T-helper 17 cell (primary cell): ENCODE results near the gene ZNF423. TPM values are rescaled to one million over a fixed set of nuclear protein-coding genes. Genes with fewer than 3 reads are reported as not detected.

Source experiments
- ATAC-seq: fragments of 150-1000 bp; cut with Tn5 transposase; 2 replicates; pipeline ENCODE4 v1.10.0; 2021; ENCODE audit warnings: mild to moderate bottlenecking, moderate library complexity
- DNase-seq, 3 donors: peaks; one replicate each; pipeline versions ENCODE4 v3.0.0 to v3.0.0-alpha.2; 2020 to 2021
- H3K9me3 ChIP-seq: one replicate; pipeline ENCODE4 v1.7.0; 2013; ENCODE audit warnings: low read length, mild to moderate bottlenecking; ENCODE audit not compliant: control insufficient read depth, poor library complexity, severe bottlenecking
- H3K27ac Mint-ChIP-seq: one replicate; pipeline ENCODE4 v1.8.0; 2022; ENCODE audit warnings: mild to moderate bottlenecking, moderate library complexity, mixed read lengths
- H3K27me3 Mint-ChIP-seq: one replicate; pipeline ENCODE4 v1.8.0; 2022; ENCODE audit warnings: mixed read lengths
- H3K36me3 Mint-ChIP-seq: one replicate; pipeline ENCODE4 v1.8.0; 2022; ENCODE audit warnings: low read depth, mixed read lengths
- H3K4me1 Mint-ChIP-seq: one replicate; pipeline ENCODE4 v1.8.0; 2022; ENCODE audit warnings: mild to moderate bottlenecking, mixed read lengths
- H3K4me3 Mint-ChIP-seq: one replicate; pipeline ENCODE4 v1.8.0; 2022; ENCODE audit warnings: mild to moderate bottlenecking, moderate library complexity, mixed read lengths
- total RNA-seq, 4 donors: library from RNA in 2 of 4; stranded (reverse) in 2 of 4; gene quantifications; one replicate each; pipeline ENCODE4 v1.2.3 and lab custom pipeline; 2022 to 2026

Gene ZNF423
- total RNA-seq, 2 donors from 2014 or later, result not detected

DNA sequence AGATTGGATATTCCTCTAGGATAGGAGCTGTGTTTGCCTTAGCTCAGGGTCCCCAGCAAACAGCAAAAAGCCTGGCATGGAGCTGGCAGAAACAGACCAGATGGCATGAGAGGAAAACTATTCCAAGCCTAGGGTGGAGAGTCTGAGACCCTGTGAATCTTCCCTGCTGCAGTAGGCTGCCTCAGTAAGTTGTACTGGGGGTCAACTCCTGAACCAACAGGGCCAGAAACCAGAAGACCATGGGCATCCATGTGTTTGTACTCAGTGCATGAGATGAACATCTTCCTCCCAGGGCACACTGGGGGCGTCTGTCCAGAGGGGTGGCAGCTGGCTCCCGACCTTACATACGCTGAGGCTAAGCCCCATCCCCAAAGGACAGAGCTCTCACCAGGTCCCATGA is 267.9 kb downstream of the ZNF423 start:
- Mint-ChIP-seq H3K27me3 (peaks cover 29% of the 10 kb centered on the region), H3K4me1 (peaks cover 4% of the 10 kb centered on the region), H3K27ac (no peak overlapping the region), H3K4me3 (no peak overlapping the region), H3K36me3 (no peaks in the 10 kb centered on the region)
- no peaks in the 10 kb centered on the region for H3K9me3 ChIP-seq
- DNase-seq (no peak), ATAC-seq (no peak)

- no peak overlapping the region for H3K27ac Mint-ChIP-seq
These were observed 268.4 kb downstream of the ZNF423 start for GRCh38 chr16:49587511-49587910.

GRCh38 chr16:49586466-49587450 is 269.2 kb downstream of the ZNF423 start:
- Mint-ChIP-seq H3K27me3 (peaks cover 28% of the 10 kb centered on the region), H3K27ac (no peak overlapping the region), H3K4me1 (no peaks in the 10 kb centered on the region), H3K4me3 (no peak overlapping the region), H3K36me3 (no peaks in the 10 kb centered on the region)
- no peaks in the 10 kb centered on the region for H3K9me3 ChIP-seq
- no peak for DNase-seq
- no peak for ATAC-seq

More at GRCh38 chr16:49587511-49587910, 268.4 kb downstream of the ZNF423 start:
- Mint-ChIP-seq H3K27me3 (peaks cover 24% of the 10 kb centered on the region), H3K4me1 (no peaks in the 10 kb centered on the region), H3K4me3 (no peak overlapping the region), H3K36me3 (no peaks in the 10 kb centered on the region)
- no peak for DNase-seq
- no peak for ATAC-seq
- H3K9me3 ChIP-seq, result no peaks in the 10 kb centered on the region

- Mint-ChIP-seq H3K36me3 (no peaks in the 10 kb centered on the region), H3K27ac (no peak overlapping the region), H3K4me3 (no peak overlapping the region), H3K27me3 (peaks cover 27% of the 10 kb centered on the region), H3K4me1 (no peaks in the 10 kb centered on the region)
- ATAC-seq, result no peak
- H3K9me3 ChIP-seq, result no peaks in the 10 kb centered on the region
- DNase-seq, result no peak
These were observed 270.6 kb downstream of the ZNF423 start for GRCh38 chr16:49585143-49585832.

DNA sequence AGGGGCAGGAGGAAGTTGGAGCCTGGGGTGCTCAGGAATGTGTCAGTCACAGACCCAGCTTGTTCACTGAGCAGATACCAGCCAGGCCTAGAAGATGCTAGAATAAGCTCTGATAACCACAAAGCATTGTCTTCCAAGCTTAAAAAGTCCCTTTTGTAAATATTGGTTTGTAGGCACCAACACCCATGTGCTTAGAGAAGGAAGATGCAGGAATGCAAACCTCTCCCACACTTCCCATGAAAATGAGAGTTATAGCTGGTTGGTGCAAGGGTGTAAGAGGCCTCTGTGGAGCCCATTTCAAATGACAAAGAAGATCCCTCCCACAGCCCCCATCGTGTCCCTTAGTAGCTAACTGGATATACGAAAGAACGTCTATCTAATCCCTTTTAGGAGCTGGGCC is 272.0 kb downstream of the ZNF423 start:
- DNase-seq (no peak), ATAC-seq (no peak)
- Mint-ChIP-seq H3K4me1 (no peaks in the 10 kb centered on the region), H3K4me3 (no peak overlapping the region), H3K36me3 (no peaks in the 10 kb centered on the region), H3K27me3 (peaks cover 23% of the 10 kb centered on the region), H3K27ac (no peak overlapping the region)
- no peaks in the 10 kb centered on the region for H3K9me3 ChIP-seq

DNA sequence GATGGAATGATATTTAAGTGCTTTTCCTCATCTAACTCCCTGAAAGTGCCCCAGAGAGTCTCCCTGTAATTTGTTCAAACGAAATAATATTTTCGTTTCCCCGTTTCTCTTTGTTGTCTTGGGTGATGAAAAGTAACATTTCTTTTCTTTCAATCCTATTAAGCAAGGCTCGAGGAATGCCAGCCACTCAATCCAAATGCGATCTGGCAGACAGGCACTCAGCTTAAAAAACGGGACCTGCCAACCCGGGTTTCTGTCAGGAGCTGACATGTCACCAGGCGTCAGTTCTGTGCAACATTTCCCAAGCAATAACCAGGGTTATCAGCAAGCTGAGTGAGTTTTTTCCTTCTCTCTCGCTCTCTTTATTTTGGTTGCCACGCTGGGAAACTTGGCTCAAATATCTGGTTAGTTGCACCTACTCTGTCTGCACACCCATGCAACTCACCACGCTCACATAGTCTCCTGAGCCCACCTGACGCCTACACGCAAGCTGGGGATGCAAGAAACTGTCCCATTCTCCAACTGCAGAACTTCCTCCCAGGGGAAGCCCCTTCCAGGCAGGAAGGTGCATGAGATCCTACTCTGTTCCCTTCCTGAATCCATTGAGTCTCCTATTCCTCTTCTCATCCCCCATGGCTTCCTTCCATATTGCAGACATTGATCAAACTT is 274.1 kb downstream of the ZNF423 start:
- Mint-ChIP-seq H3K4me3 (no peak overlapping the region), H3K27me3 (peaks cover 17% of the 10 kb centered on the region)

DNA sequence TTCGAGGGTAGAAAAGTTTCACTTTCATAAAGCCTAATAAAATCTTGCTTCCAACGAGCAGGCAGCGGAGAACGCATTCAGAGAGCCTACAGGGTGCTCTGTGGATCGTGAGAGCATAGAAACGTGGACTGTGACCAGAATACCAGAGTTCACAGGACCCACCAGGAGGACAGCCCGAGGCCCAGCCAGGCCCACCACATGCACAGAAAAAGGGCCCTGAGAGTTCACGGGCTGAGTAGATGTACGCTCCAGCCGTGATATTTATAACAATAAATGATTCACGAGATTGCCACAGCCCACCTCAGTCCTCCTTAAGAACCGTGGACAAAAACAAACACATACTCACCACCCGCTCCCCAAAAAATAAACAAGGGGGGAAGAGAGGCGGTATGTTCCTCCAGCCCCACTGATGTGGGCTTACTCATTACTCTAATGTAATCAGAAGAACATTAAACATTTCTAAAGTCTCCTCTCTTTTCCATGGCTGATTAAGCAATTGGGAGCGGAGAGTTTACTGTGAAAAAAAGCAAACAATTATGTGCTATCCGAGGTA is 275.1 kb downstream of the ZNF423 start:
- Mint-ChIP-seq H3K4me1 (no peaks in the 10 kb centered on the region), H3K27me3 (peaks cover 15% of the 10 kb centered on the region), H3K27ac (no peak overlapping the region), H3K36me3 (no peaks in the 10 kb centered on the region), H3K4me3 (no peak overlapping the region)
- H3K9me3 ChIP-seq, result no peaks in the 10 kb centered on the region
- DNase-seq (no peak), ATAC-seq (no peak)

More for the DNA sequence above, 274.1 kb downstream of the ZNF423 start:
- Mint-ChIP-seq H3K4me1 (no peaks in the 10 kb centered on the region), H3K36me3 (no peaks in the 10 kb centered on the region), H3K27ac (no peak overlapping the region)
- H3K9me3 ChIP-seq, result no peaks in the 10 kb centered on the region
- no peak for ATAC-seq
- DNase-seq, result no peak

- no peak for ATAC-seq
- no peak for DNase-seq
- H3K4me3 Mint-ChIP-seq, result no peak overlapping the region
- no peaks in the 10 kb centered on the region for H3K36me3 Mint-ChIP-seq
- H3K4me1 Mint-ChIP-seq, result no peaks in the 10 kb centered on the region
- peaks cover 15% of the 10 kb centered on the region for H3K27me3 Mint-ChIP-seq
- H3K9me3 ChIP-seq, result no peaks in the 10 kb centered on the region
- H3K27ac Mint-ChIP-seq, result no peak overlapping the region
These were observed 277.4 kb downstream of the ZNF423 start for GRCh38 chr16:49578435-49579024.

DNA sequence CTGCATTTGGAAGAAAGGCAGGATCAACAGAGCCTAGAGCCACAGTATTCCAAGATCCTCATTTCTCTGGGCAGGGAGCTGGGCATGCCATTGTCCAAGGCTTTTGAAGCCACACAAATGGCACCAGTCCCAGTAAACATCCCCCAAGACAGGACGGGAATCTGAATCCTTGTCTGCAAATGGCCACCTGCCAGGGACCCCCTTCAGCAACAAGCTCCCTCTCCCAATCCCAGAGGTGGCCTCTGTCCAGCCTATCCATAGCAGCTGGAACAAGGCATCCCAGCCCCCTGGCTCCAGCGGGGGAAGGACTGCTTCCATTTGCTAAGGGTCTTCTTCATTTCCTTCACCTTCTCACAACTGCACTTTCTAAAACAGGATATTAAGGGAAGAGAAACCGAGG is 277.9 kb downstream of the ZNF423 start:
- Mint-ChIP-seq H3K36me3 (no peaks in the 10 kb centered on the region), H3K4me1 (no peaks in the 10 kb centered on the region), H3K27ac (no peak overlapping the region), H3K4me3 (no peak overlapping the region), H3K27me3 (peaks cover 15% of the 10 kb centered on the region)
- ATAC-seq (no peak), DNase-seq (no peak)
- no peaks in the 10 kb centered on the region for H3K9me3 ChIP-seq

DNA sequence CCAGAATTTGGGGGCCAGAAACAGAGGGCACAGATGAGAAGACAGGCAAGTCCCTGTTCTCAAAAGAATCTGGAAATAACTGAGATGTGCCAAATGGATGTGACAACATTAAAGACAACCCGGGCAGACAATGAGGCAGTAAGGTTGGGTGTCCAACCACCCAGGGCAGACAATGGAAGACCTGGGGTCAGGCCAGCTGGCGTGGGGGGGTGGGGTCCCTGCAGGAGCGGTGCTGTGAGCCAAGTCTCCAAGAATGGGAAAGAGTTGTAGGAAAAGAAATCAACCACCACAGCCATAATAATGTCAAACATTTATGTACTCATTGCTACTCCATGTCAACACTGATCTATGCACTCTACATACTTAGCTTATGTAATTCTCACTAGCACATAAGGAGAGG is 279.0 kb downstream of the ZNF423 start:
- H3K36me3 Mint-ChIP-seq, result no peaks in the 10 kb centered on the region
- H3K27me3 Mint-ChIP-seq, result peaks cover 10% of the 10 kb centered on the region
- H3K9me3 ChIP-seq, result no peaks in the 10 kb centered on the region
- no peak for ATAC-seq
- DNase-seq, result no peak
- H3K4me3 Mint-ChIP-seq, result no peak overlapping the region
- H3K4me1 Mint-ChIP-seq, result no peaks in the 10 kb centered on the region
- H3K27ac Mint-ChIP-seq, result no peak overlapping the region

DNA sequence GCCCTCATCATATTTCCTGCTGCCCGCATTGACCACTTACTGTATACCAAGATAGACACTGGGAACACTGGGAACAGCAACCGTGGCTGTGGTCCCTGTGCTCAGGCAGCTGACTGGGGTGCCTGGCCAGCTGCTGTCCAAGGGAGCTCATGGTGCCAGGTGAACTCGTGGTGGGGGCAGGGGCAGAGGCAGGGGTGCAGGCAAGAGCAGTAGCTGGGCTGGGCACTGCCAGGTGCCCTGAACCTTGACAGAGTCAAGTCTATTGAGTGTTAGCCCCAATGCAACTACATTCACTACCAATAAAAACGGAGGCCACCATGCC is 279.8 kb downstream of the ZNF423 start:
- H3K4me3 Mint-ChIP-seq, result no peak overlapping the region

DNA sequence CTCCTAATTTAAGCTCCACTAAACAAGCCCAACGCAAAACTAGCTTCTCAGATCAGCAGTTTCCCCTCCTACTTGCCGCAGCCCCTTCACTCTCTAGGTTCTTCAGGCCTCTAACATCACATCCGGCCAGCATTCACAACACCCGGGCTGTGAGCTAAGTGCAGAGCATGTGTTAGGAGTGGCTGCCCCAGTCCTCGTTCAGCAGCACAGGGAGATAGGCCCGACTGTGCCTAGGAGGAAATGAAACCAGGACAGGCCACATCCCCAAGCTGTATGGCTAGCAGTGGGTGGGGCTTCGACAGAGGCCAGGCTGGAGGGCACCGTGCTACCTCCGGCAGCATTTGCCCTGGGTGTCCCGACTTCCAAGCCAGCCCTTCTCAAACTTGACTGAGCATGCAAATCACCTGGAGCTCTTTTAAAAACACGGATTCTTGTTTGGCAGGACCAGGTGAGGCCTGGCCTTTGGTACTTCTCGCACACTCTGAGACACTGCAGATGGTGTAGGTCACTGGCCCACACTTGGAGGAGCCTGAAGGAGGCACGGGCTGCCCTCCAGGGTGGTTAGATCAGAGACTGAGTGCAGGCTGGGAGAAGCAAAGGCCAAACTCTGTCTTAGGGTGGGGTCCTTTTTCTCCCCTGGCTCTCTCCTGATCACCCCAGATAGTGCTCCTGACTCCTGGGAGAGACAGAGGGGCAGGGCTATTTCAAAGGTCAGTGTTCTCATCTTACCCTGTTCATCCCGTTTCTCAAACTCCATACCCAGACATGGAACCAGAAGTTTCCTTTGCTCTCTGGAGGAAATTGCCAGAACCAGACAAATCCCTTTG is 280.4 kb downstream of the ZNF423 start:
- DNase-seq (no peak), ATAC-seq (peak; percentile 86)
- Mint-ChIP-seq H3K36me3 (no peaks in the 10 kb centered on the region), H3K4me1 (no peaks in the 10 kb centered on the region), H3K27ac (no peak overlapping the region), H3K4me3 (no peak overlapping the region), H3K27me3 (peaks cover 8% of the 10 kb centered on the region)
- H3K9me3 ChIP-seq, result no peaks in the 10 kb centered on the region

More for the DNA sequence above, 279.8 kb downstream of the ZNF423 start:
- H3K36me3 Mint-ChIP-seq, result no peaks in the 10 kb centered on the region
- no peak for ATAC-seq
- H3K4me1 Mint-ChIP-seq, result no peaks in the 10 kb centered on the region
- H3K9me3 ChIP-seq, result no peaks in the 10 kb centered on the region
- DNase-seq, result no peak
- peaks cover 10% of the 10 kb centered on the region for H3K27me3 Mint-ChIP-seq
- no peak overlapping the region for H3K27ac Mint-ChIP-seq
